C4-2B (cell line): ENCODE data around the gene SCN2B.

Experiments used
- H3K27ac ChIP-seq: fragments of 450-650 bp; 2 replicates; pipeline ENCODE4 v1.5.1; 2017
- CTCF ChIP-seq: fragments of 450-650 bp; conservative IDR thresholded peaks from 2 replicates; pipeline ENCODE4 v1.5.1; 2017; ENCODE audit warnings: mild to moderate bottlenecking
- ZFX ChIP-seq: fragments of 450-650 bp; IDR thresholded peaks from 2 replicates; pipeline ENCODE4 v1.6.1; 2017

SCN2B gene

GRCh38 chr11:118219244-118219643, 42.8 kb upstream of the SCN2B start:
- TF ChIP-seq CTCF (no peak), ZFX (no peak)

GRCh38 chr11:118217575-118217974, 41.1 kb upstream of the SCN2B start:
- H3K27ac ChIP-seq, result no peak overlapping the region
- TF ChIP-seq CTCF (no peak), ZFX (no peak)

More at GRCh38 chr11:118219244-118219643, 42.8 kb upstream of the SCN2B start:
- H3K27ac ChIP-seq, result no peak overlapping the region

- no peak overlapping the region for H3K27ac ChIP-seq
- TF ChIP-seq ZFX, result no peak
- TF ChIP-seq CTCF, result no peak
Observed at GRCh38 chr11:118216621-118217481, 40.4 kb upstream of the SCN2B start.

GRCh38 chr11:118215765-118216164, 39.3 kb upstream of the SCN2B start:
- TF ChIP-seq ZFX (no peak), CTCF (no peak)
- H3K27ac ChIP-seq, result no peak overlapping the region

GRCh38 chr11:118215262-118215661, 38.8 kb upstream of the SCN2B start:
- TF ChIP-seq CTCF, result no peak
- no peak for TF ChIP-seq ZFX
- H3K27ac ChIP-seq, result no peak overlapping the region

GRCh38 chr11:118214210-118214914, 37.9 kb upstream of the SCN2B start:
- no peak overlapping the region for H3K27ac ChIP-seq
- TF ChIP-seq CTCF, result no peak
- TF ChIP-seq ZFX, result no peak

- TF ChIP-seq CTCF, result no peak
- no peak for TF ChIP-seq ZFX
- H3K27ac ChIP-seq, result no peak overlapping the region
Observed at GRCh38 chr11:118213781-118214180, 37.3 kb upstream of the SCN2B start.
